COLO668 (cell line): ENCODE data around the gene DCPS.

ENCODE experiments used
- DNase-seq: peaks from one replicate; lab custom pipeline; 2025; ENCODE audit not compliant: unreplicated experiment; lab: John Stamatoyannopoulos, UW

Gene DCPS

DNA sequence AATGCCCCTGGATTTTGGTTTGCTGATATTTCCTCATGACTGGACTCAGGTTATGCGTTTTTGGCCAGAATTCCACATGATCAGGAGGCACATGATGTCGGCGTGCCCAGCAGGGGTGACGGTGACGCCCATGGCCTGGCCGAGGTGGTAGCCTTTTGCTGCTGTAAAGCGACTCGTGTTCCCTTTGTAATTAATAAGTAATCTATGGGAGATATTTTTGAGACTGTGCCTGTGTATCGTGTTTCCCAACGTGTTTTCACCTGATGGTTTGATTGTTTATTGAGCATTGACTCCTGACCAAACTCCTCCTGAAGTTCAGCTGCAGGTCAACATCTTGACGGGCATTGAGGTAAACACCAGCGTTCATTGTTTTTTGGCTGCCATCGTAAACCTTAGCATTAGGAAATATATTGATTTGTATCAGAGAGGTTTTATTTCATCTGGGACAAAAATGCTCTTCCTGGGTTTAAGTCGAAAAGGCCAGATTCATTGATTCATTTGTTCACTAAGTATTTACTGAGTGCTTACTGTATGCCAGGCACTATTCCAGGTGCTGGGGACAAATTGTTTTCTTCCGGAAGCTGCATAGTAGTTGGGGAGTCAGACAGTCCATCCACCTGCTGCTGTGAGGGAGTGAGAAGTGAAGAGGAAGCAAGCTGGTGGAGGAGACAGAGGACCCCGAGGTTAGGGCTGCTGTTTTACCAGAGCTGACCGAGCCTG, 23.6 kb downstream of the DCPS start:
- peak; percentile 51 for DNase-seq

DNA sequence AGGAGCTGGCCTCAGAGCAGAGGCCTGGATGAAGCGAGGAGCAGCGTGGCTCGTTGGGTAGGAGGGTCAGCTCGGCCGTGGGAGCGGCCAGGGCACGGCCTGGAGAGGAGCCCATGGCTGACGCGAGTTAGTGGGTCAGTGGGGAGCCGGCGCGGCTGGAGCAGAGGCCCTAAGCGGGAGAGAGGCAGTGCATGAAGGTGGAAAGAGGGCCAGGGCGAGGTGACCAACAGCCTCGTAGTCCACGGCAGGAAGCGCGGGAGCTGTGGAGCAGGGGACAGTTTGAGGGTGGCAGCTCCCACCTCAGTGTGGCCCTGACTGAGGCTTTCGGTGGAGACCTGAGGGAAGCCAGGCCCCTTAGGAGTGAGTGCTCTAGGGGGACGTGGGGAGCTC, 24.1 kb downstream of the DCPS start:
- DNase-seq: peak; percentile 66

DNA sequence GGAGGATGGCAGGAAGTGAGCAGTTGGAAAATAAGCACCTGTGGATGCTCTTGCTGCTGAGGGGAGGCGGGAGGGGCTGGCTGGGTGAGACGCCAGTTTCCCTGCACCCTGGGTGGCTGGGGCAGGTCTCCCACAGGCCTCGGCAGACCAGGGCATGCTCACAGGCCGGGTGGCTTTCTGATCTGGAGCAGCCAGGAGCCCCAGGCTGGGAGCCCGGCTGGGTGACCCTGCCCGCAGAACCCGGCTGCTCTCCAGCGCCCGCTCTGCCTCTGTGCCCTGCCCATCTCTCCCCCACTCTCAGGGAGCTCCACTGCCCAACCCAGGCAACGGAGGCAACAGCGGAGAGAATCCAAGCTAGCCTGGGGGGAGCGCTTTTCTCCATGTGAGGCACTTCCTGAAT, 24.6 kb downstream of the DCPS start:
- peak; percentile 66 for DNase-seq

DNA sequence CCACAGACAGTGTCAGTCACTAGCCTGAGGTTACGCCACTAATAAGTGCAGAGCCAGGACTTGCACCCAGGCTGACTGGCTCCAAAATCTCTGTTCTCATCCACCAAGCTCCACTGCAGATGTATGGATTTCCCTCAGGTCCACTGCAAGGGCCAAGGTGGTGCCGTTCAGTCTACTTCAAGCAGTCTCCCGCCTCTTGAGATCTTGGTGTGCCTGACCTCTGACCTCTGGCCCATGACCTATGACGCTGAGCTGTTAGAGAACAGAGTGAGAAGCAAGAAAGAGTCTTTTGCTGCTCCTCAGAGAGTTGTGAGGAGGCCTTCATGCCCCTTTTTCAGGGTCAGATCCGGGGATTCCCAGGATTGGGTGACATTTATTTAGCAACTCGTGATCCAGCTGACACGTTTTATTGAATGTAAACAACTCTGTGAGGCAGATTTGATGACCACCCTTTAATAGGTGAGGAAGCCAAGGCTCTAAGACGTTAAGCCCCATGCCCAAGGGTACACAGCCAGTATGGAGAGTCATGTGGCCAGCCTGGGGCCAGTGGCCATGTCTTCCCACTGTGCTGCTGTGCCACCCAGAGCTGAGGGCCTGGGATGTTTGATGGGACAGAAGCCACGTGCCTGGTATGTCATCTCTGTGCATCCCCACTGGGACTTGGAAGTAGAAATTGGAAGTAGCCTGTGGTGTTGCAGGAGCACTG, 25.2 kb downstream of the DCPS start:
- DNase-seq: no peak

DNA sequence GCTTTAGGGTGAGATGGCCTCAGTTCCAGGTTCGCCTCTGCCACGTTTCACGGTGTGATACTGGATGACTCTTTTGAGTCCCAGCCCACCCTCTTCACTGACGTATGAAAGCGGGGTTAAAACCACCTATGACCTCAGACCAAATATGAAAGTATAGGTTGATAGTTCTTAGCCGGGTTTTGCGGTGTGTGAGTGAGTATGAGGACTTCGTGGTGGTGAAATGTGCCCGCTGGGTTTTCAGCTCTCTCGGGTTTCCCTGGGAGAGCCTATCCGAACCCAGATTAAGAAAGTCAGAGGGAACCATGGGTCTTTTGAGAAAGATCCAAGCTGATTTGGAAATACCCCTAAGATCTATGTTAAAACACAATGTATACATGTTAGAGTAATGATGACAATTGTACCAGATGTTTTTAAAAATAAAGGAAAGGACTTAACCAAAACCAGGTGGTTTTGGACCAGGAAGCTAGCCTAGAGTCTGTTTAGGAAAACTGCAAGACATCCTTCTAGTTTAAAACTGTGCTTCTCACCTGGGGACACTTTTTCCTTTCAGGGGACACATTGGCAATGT, 25.9 kb downstream of the DCPS start:
- DNase-seq: no peak

DNA sequence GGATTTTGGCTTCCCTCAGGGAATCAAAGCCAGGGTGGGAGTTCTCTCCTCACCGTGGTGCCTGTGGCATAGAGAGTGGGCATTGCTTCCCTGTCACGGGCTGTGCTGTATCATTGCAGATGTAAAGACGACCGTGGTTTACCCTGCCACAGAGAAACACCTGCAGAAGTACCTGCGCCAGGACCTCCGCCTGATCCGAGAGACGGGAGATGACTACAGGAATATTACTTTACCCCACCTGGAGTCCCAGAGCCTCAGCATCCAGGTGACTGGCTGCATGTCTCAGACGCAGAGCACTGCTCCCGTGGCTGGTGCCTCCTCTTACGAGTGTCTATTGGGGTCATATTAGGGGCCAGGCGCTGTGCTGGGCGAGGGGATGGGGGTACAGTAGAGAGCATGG, 27.4 kb downstream of the DCPS start:
- DNase-seq: no peak

DNA sequence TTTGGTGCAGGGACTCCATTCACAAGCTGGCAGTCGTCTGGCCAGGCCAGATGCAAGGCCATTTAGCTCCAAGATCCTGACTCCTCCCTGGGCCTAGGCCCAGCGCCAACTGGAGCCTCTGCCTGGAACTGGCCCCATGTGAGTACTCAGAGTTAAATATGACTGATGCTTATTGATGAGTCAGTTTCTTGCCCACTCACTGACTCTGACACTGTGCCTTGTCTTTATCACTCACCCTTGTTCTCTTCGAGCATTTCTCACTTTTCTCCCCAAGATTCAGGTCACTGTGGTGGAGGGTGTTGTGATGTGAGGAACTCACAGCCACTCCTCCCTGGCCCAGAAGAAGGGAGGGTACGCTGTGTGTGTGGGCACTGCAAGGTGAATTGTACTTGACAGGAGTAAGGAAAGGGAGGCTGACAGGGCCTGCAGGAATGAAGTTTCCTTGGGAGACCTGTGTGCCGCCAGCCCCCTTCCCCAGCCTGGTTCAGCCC, 28.4 kb downstream of the DCPS start:
- no peak for DNase-seq

DNA sequence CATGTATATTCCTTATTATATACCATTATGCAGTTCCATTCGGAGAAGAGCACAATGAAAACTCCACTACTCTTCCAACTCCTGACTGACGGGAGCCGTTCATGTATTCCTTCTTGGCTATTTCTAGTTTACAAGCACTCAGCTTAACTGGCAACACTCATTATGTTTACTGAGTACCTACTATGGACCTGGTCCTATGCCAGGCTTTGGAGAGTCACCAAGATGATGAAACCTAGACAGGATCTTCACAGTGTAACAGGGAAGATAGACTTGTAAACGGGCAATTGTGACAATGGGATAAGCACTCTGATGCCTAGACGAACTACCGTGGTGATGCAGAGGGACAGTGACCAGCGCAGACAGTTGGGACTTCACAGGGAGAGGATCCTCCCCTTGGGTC, 29.3 kb downstream of the DCPS start:
- no peak for DNase-seq

DNA sequence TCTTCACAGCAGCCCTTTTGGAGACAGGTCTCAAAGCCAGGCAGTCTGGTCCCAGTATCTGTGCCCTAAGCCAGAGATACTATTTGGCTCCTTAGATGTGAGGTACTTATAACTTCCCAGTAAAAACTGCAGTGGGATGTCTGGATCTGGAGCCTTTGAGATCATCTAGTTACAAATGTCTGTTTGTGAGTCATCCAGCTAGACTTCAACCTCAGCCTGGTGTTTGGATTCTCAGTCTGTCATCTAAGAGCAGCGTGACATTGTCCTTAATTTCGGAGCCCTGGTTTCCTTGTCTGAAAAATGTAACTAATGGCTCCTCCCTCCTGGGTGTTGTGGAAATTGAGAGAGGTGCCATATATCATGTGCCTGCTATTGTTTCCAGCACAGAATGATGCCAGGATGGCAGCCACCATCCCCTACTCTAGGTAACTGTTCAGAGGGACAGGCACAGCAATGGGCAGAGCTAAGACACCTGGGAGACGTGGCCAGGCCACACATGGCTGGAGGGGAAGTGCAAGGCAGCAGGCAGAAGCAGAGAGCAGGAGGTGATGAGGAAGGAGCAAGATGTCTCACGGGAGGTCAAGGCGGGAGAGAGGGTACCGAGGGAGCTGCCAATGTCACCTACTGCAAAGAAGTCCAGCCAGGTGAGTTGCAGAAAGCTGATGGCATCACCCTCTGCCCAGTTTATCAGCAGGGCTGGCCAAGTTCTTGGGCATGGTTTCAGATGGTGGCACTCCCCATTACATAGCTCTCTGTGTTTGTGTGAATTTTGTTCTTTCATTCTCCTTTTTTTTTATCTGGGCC, 31.0 kb downstream of the DCPS start:
- no peak for DNase-seq

DNA sequence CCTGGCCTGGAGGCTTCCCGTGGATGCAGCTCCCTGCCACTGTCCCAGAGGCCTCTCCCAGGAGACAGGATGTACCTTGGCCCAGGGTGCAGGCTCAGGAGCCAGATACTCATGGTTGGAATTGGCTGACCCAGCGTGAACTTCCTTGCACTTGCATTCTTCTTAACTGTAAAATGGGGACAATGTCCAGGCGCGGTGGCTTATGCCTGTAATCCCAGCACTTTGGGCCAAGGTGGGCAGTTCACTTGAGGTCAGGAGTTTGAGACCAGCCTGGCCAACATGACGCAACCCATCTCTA, 31.6 kb downstream of the DCPS start:
- DNase-seq: no peak

DNA sequence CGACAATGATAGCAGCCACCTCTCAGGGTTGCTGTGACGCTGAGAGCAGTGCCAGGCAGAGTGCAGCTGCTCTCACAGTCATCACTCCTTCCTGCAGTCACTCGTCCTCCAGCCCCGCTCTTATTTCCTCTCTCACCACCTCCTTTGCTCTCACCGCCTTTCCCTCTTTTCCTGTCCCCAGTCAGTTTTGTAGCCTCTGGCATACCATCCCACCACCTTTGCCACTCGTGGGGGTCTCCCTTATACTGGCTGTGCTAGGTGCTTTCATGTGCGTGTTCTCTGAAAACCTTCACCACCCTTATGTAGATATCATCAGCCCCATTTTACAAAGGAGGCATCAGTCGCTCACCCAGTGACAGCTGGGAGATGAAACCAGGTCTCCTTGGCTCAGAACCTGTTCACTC, 32.3 kb downstream of the DCPS start:
- no peak for DNase-seq

DNA sequence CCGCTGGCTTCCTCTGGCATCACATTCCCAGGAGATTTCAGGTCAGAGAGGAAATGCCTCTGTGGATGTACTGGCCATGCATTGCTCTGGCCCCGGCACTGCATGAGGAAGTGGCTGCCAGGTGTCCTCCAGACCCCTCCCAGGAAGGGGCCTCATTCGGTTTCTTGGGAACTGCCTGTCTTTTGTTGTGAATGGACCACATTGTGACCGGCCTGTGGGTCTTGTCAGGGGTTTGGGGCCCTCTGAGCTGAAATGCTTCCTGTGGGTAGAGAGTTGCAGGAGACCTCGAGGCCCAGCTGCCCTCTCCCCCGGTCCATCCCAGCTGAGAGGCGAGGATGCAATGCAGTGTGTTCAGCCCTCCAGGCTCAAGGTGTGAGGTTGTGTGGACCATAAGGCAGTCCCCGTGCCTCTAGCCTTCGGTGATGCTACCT, 32.8 kb downstream of the DCPS start:
- no peak for DNase-seq

DNA sequence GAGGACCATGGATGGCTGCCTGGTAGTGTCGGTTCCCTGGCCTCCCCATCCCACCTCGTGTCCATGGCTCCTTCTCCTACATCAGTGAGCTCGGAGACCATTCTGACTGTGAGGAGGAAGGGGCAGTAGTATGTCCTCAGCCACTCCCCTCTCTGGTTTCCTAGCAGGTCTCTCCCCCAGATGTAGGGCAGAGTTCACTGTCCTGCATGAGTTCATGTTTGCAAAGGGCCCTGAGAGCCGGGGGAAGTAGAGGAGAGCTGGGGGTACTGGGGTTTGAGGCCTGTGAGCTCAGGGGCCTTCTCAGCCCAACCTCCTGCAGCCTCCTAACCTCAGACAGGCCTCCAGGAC, 33.2 kb downstream of the DCPS start:
- DNase-seq: no peak

DNA sequence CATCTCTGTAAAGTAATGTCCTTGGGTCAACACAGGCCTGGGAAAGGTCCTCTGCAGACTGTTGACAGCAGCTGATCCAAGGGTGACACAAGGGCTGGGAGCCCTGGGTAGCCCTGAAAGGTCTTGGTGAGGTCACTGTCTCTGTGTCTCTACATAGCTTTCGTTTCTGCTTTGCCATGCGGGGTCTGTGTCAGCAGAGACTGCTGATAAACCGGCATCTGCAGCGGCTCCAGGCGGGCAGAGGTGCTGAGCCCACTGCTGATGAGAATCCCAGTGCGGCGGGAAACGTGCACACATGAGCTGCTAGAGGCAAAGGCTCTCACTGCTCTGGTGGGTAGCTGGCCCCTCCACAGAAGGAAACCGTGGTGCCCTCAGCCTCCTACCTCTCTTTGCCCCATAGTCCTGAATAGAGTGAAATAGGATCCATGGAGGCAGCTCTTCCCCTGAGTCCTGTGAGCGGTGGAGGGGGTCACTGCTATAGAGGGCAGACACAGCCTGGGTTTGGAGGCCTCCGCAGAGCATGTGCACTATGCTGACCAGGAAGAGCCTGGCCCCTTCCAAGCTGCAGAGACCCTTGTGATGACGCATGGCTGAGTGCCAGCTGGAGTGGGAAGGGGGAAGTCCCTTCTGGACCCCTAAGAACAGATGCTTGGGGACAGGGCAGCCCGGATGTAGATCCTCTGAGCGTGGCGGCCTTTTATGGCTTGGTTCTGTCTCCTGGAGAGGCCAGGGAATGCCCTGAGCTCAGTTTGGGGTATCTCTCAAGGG, 33.8 kb downstream of the DCPS start:
- DNase-seq: no peak

DNA sequence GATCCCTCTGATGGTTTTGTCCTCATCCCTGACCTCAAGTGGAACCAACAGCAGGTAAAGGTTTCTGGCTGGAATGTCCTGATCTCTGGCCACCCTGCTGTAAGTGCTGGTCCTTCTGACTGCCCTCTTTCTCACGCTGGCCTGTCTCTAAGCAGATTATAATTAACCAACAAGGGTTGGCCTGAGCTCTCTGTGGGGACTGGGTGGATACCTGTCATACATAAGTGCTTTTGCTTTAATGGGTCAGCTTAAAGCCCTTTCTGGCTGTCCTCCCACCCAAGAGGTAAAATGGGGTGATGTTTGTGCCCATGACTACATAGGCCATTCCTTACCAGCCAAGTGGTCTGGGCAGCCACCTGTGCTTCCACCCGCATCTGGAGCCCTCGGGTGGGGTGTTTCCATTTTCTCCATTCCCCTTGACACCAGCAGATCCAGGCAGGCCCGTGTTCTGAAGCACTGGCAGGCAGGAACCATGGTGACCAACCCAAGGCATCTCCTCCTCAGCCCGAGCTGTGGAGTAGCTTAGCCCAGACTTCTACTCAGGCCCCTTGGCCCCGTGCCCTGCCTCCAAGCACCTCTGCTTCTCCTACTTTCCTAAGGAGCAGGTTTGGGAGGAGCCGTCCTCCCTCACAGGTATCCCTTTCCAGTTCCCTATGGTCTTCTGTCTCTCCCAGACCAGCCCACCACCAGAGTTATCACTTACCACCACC, 34.6 kb downstream of the DCPS start:
- DNase-seq: no peak

DNA sequence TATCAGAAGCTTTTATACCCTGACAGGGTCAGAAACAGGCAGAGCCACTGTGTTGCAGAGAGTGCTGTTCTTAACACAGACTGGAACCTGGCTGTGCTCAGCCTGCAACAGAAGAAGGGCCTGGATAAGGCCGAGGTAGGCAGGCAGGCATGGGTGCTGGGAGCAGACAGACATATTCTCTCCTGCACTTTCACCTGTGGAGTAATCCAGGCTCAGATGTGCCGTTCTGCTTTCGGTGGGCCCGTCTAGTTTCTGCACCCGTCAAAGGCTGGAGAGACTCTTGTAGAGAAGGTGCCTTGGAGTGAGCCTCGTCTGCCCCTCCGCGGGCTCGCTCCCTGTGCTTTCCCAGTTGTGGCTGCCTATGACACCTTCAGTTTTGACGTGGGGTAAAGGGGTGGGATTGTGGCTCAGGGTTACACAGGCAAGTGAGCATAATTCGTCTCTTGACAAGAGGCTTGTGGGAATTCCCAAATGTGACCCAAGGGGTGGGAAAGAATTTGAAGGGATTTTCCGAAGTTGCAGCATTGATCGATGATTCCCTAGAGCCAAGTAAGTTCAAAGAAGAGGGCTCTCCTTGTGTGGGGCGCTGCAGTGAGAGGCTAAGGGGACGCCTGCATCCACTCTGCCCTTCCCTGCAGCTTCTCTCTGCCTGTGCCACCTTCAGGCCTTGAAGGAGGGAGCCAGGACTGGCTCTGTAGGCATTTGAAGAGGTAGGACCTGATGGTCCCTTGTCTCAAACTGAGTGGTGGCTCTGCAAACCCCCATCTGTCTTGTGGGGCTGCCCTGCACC, 35.4 kb downstream of the DCPS start:
- DNase-seq: no peak

DNA sequence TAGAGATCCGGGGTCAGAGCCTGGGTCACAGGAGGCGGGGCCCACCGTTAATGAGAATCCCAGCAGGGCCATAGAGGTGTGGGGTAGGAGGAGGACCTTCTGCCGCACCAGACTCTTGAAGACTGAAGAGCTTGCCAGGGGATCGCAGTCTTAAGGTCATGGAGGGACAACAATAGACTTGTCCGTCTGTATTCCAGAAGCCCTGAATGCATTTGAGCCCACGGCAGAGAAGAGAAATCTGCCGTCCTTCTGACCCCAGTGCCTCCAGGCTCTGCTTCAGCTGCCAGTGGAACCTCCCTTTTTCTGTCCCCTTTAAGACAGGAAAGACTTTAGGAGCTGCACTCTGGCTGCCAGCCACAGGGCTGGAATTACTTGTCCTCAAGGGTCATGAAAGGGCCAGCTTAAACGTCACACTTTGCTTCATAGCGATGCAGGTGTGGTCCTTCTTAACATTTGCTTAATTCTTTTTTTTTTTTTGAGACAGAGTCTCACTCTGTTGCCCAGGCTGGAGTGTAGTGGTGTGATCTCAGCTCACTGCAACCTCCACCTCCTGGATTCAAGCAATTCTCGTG, 36.1 kb downstream of the DCPS start:
- DNase-seq: no peak

DNA sequence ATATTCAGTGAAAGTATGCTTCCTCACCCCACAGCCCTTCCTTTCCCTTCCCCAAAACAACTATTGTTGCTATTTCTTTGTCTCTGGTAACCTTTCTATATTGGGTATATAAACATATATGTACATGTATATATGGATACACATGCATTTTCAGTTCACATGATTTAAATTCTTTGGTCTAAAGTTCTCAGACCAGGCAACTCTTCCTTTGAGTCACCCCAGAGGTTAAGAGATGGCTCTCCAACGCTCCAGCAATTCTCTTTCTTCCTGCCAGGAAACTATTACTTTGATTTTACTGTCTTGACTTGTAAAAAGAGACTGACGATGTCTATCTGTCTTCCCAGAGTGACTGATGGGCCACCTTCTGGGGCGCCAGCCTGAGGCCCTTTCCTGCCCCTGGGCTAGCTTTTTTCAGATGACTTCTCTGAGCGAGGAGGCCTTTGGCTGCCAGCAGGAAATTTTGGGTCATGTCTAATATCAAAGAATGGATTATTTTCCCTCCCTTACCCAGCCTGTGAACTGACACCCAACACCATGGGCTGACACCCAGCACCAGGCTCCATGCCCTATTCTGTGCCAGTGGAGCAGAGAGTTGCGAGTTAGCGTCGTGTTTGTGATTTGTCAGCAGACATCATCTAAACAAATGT, 37.2 kb downstream of the DCPS start:
- DNase-seq: no peak

DNA sequence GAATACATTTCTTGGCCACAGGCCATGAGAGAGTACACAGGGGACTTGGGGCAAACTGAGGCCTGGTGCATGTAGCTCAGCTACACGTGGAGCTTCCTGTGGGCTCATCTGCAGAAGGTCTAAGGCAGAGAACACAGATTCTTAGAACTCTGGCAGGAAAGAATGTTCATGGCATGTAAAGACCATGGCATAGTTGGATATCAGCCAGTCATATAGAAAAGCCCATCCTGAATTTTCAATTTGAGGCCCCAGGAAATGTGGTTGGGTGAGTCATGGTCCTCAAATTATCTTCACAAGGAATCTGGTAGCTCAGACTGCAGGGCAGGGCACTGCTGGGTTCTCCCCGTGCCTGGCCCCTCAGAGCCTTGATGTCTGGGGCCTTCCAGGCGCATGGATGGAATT, 37.9 kb downstream of the DCPS start:
- DNase-seq: no peak
